Measurements from ENCODE around the gene SLC17A7.
A peak's percentile ranks its signal among the peaks of the same experiment; 100 is the strongest.
"Not testable (repeated sequence)": the region's sequence is repeated elsewhere in the genome, so short reads cannot be mapped to it uniquely, and the experiment has no call there.

The SLC17A7 gene

DNA sequence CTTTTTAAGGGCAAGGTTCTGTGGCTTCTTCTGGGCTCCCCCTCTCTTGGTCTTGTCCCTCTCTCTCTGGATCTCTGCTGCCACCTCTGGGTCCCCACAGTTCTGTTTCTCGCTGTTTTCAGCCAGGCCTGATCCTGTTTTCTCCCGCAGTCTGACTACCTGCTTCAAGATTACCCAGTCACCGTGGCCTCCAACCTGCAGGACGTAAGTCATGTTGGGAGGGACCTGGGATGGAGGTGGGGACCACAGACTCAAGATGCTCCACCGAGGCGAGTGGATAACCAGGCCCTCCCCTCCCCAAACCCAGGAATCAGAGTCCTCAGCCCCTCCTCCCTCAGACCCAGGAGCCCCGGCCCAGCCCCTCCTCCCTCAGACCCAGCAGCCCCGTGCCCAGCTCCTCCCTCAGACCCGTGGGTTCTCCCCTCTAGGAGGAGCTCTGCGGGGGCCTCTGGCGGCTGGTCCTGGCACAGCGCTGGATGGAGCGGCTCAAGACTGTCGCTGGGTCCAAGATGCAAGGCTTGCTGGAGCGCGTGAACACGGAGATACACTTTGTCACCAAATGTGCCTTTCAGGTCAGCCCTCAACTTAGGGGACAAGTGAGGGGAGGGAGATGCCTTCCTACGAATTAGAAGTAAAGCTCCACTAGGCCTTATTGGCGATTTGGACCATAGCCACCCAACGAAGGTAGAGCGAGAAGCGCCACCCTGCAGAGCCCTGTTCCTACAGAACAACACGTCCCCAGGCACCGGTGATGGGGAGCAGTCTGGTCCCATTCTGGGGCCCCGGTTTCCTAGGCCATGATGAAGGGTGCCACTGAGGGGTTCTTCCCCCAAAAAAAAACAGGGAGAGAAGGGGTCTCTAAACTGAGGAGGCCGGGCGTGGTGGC, 34.9 kb upstream of the SLC17A7 start:
- peak overlapping the region; percentile 69 for H3K56ac ChIP-seq (ENCODE audit: low read length)
- H3K4me1 ChIP-seq (ENCODE audit: control insufficient read depth, low read depth, low read length), result no peaks in the 10 kb centered on the region
- no peak overlapping the region for H3K9ac ChIP-seq (ENCODE audit: low read length)
- no peaks in the 10 kb centered on the region for H3K27me3 ChIP-seq (ENCODE audit: insufficient read depth, low read length, poor library complexity)
- H3K79me1 ChIP-seq (ENCODE audit: low read length), result no peaks in the 10 kb centered on the region
- no peak overlapping the region for H4K5ac ChIP-seq (ENCODE audit: low read length)
- WGBS (ENCODE audit: extremely low coverage, insufficient coverage, low lambda C conversion rate), result no CpG with 5 or more reads among the region's 27 CpGs
- H3K27ac ChIP-seq (ENCODE audit: low read depth, low read length), result no peak overlapping the region
- no peaks in the 10 kb centered on the region for H3K36me3 ChIP-seq (ENCODE audit: control insufficient read depth, insufficient read depth, low read length)
- H2BK15ac ChIP-seq (replicated peaks; ENCODE audit: low read depth), result no peak overlapping the region
- peak; percentile 93 for DNase-seq
- no peaks in the 10 kb centered on the region for H3K79me2 ChIP-seq (ENCODE audit: control insufficient read depth, insufficient read depth, low read length)
- no peak overlapping the region for H3K4me2 ChIP-seq (ENCODE audit: low read length)
- no peak overlapping the region for H2BK5ac ChIP-seq (ENCODE audit: low read length)
- H2AK5ac ChIP-seq (ENCODE audit: low read length), result no peak overlapping the region
- H2BK120ac ChIP-seq (ENCODE audit: low read depth, low read length), result no peak overlapping the region
- H3K18ac ChIP-seq (ENCODE audit: low read length), result no peak overlapping the region
- no peak overlapping the region for H3K4ac ChIP-seq (ENCODE audit: low read depth, low read length)
- no peak overlapping the region for H3K4me3 ChIP-seq (ENCODE audit: low read length)
- no peak overlapping the region for H3K23ac ChIP-seq (ENCODE audit: low read length)
- no peak overlapping the region for H4K8ac ChIP-seq (ENCODE audit: low read depth, low read length)

DNA sequence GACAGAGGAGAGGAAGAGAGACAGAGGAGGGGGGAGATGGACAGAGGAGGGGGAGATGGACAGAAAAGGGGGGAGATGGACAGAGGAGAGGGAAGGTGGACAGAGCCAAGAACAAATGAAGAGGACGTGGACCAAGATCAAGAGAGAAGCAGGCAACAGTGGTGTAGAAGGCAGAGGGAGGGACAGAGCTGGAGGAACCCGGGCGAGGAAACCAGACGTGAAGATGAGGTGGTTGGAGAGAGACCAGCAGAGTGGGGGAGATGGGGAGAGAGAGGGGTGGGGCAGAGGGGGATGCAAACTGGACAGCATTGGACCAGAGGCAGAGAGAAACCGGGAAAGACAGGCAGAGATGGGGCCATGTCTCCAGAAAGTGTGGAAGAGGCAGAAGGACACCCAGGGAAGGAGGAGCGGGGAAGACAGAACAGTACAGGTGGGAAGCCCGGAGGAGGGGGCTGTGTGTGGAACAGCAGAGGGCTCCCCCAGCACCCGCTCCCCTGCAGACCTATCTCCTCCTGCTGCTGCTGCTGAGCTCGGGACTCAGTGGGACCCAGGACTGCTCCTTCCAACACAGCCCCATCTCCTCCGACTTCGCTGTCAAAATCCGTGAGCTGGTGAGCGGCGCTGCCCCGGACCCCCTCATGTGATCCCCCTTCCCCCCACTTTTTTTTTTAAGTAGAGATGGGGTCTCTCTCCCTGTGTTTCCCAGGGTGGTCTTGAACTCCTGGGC, 34.0 kb upstream of the SLC17A7 start:
- Histone ChIP-seq H4K5ac (ENCODE audit: low read length) (no peak overlapping the region), H2AK5ac (ENCODE audit: low read length) (no peak overlapping the region), H3K4ac (ENCODE audit: low read depth, low read length) (no peak overlapping the region), H3K36me3 (ENCODE audit: control insufficient read depth, insufficient read depth, low read length) (peaks cover 2% of the 10 kb centered on the region), H3K79me2 (ENCODE audit: control insufficient read depth, insufficient read depth, low read length) (no peaks in the 10 kb centered on the region), H3K79me1 (ENCODE audit: low read length) (no peaks in the 10 kb centered on the region), H2BK120ac (ENCODE audit: low read depth, low read length) (no peak overlapping the region), H3K27ac (ENCODE audit: low read depth, low read length) (no peak overlapping the region), H3K56ac (ENCODE audit: low read length) (no peak overlapping the region), H3K4me2 (ENCODE audit: low read length) (no peak overlapping the region), H3K4me3 (ENCODE audit: low read length) (no peak overlapping the region), H3K18ac (ENCODE audit: low read length) (no peak overlapping the region), H3K4me1 (ENCODE audit: control insufficient read depth, low read depth, low read length) (no peaks in the 10 kb centered on the region), H3K23ac (ENCODE audit: low read length) (no peak overlapping the region), H3K27me3 (ENCODE audit: insufficient read depth, low read length, poor library complexity) (no peaks in the 10 kb centered on the region), H4K8ac (ENCODE audit: low read depth, low read length) (no peak overlapping the region), H3K9ac (ENCODE audit: low read length) (no peak overlapping the region), H2BK5ac (ENCODE audit: low read length) (no peak overlapping the region), H2BK15ac (replicated peaks; ENCODE audit: low read depth) (no peak overlapping the region)
- no peak for DNase-seq
- no CpG with 5 or more reads among the region's 15 CpGs for WGBS (ENCODE audit: extremely low coverage, insufficient coverage, low lambda C conversion rate)

DNA sequence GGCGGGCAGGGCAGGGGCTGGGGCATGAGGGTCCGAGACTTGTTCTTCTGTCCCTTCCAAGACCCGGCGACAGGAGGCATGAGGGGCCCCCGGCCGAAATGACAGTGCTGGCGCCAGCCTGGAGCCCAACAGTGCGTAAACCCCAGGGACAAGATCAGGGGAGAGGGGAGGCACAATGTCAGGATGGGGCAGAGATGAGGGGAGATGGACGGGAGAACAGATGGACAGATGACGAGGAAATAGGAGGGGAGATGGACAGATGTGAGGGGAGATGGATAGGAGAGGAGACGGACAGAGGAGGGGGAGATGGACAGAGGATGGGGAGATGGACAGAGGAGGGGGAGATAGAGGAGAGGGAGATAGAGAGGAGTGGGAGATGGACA, 33.2 kb upstream of the SLC17A7 start:
- Histone ChIP-seq H2BK120ac (ENCODE audit: low read depth, low read length) (no peak overlapping the region), H3K4me3 (ENCODE audit: low read length) (no peak overlapping the region), H4K8ac (ENCODE audit: low read depth, low read length) (no peak overlapping the region), H3K27ac (ENCODE audit: low read depth, low read length) (no peak overlapping the region), H3K9ac (ENCODE audit: low read length) (no peak overlapping the region), H3K4ac (ENCODE audit: low read depth, low read length) (no peak overlapping the region), H3K36me3 (ENCODE audit: control insufficient read depth, insufficient read depth, low read length) (peaks cover 2% of the 10 kb centered on the region), H3K79me2 (ENCODE audit: control insufficient read depth, insufficient read depth, low read length) (no peaks in the 10 kb centered on the region), H3K56ac (ENCODE audit: low read length) (no peak overlapping the region), H3K23ac (ENCODE audit: low read length) (no peak overlapping the region), H3K79me1 (ENCODE audit: low read length) (no peaks in the 10 kb centered on the region), H2AK5ac (ENCODE audit: low read length) (no peak overlapping the region), H2BK15ac (replicated peaks; ENCODE audit: low read depth) (no peak overlapping the region), H3K27me3 (ENCODE audit: insufficient read depth, low read length, poor library complexity) (no peaks in the 10 kb centered on the region), H2BK5ac (ENCODE audit: low read length) (no peak overlapping the region), H3K4me2 (ENCODE audit: low read length) (no peak overlapping the region), H3K4me1 (ENCODE audit: control insufficient read depth, low read depth, low read length) (no peaks in the 10 kb centered on the region), H3K18ac (ENCODE audit: low read length) (no peak overlapping the region), H4K5ac (ENCODE audit: low read length) (no peak overlapping the region)
- DNase-seq, result no peak
- no CpG with 5 or more reads among the region's 11 CpGs for WGBS (ENCODE audit: extremely low coverage, insufficient coverage, low lambda C conversion rate)

DNA sequence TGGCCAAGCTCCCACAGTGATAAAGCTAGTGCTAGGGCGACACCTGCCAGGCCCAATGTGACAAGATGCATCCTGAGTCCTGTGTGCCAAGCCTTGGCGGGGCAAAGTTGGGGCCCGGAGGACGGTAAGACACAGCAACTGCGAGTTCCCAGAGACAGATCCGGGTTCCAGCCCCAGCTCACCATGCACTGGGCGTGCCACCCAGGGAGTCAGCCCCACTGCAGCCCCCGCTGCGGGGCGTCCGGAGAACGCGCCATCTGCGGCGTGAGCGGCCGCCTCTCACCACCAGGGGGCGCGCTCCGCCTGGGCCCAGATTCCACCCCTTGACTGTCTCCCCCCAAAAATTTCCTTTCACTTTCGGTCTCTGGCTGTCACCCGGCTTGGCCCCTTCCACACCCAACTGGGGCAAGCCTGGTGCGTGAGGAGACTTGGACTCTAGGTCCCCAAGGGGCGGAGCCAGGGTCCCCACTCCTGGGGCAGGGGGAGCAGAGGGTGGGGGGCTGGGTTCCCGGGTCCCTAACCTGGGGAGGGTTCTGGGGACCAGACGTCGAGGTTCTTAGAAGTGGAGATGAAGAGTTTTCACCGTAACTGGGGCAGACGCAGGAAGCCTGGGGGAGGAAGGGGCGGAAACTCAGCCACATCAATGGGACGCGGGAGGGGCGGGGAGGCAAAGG, 32.7 kb upstream of the SLC17A7 start, which contains the start of gene FLT3LG:
Gene FLT3LG (plus strand): TSS at position 348 of the 674 bp plus-strand sequence. CDS start 425 bp downstream, outside the sequence.
- no peak within 1 kb of the TSS for H2BK120ac ChIP-seq (ENCODE audit: low read depth, low read length)
- no peak within 1 kb of the TSS for H4K8ac ChIP-seq (ENCODE audit: low read depth, low read length)
- no peaks in the 10 kb centered on the region for H3K27me3 ChIP-seq (ENCODE audit: insufficient read depth, low read length, poor library complexity)
- no peak within 1 kb of the TSS for H2BK15ac ChIP-seq (replicated peaks; ENCODE audit: low read depth)
- WGBS (ENCODE audit: extremely low coverage, insufficient coverage, low lambda C conversion rate), result no CpG with 5 or more reads among the region's 33 CpGs
- no peak within 1 kb of the TSS for H3K4ac ChIP-seq (ENCODE audit: low read depth, low read length)
- peaks cover 2% of the 10 kb centered on the region for H3K36me3 ChIP-seq (ENCODE audit: control insufficient read depth, insufficient read depth, low read length)
- no peaks in the 10 kb centered on the region for H3K79me1 ChIP-seq (ENCODE audit: low read length)
- no peak within 1 kb of the TSS for H4K5ac ChIP-seq (ENCODE audit: low read length)
- no peak within 1 kb of the TSS for H3K4me3 ChIP-seq (ENCODE audit: low read length)
- peak within 1 kb of the TSS; percentile 73 for H3K56ac ChIP-seq (ENCODE audit: low read length)
- no peak for DNase-seq
- H3K27ac ChIP-seq (ENCODE audit: low read depth, low read length), result no peak within 1 kb of the TSS
- H3K4me1 ChIP-seq (ENCODE audit: control insufficient read depth, low read depth, low read length), result no peaks in the 10 kb centered on the region
- no peak within 1 kb of the TSS for H2AK5ac ChIP-seq (ENCODE audit: low read length)
- H3K4me2 ChIP-seq (ENCODE audit: low read length), result peak within 1 kb of the TSS; percentile 40
- no peak within 1 kb of the TSS for H3K23ac ChIP-seq (ENCODE audit: low read length)
- no peaks in the 10 kb centered on the region for H3K79me2 ChIP-seq (ENCODE audit: control insufficient read depth, insufficient read depth, low read length)
- no peak within 1 kb of the TSS for H3K9ac ChIP-seq (ENCODE audit: low read length)
- H3K18ac ChIP-seq (ENCODE audit: low read length), result peak within 1 kb of the TSS; percentile 32
- H2BK5ac ChIP-seq (ENCODE audit: low read length), result no peak within 1 kb of the TSS

DNA sequence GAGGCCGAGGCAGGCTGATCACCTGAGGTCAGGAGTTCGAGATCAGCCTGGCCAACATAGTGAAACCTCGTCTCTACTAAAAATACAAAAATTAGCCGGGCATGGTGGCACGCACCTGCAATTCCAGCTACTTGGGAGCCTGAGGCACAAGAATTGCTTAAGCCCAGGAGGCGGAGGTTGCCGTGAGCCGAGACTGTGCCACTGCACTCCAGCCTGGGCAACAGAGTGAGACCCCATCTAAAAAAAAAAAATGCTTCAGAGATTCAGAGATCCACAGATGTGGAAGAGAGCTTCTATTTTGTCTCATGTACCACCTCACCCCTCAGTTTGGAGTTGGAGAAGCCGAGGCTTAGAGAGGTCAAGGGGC, 32.2 kb upstream of the SLC17A7 start:
- H2BK5ac ChIP-seq (ENCODE audit: low read length); H2AK5ac ChIP-seq (ENCODE audit: low read length); H3K79me2 ChIP-seq (ENCODE audit: control insufficient read depth, insufficient read depth, low read length); H3K4me1 ChIP-seq (ENCODE audit: control insufficient read depth, low read depth, low read length); H3K9ac ChIP-seq (ENCODE audit: low read length); DNase-seq; H3K27me3 ChIP-seq (ENCODE audit: insufficient read depth, low read length, poor library complexity); H3K36me3 ChIP-seq (ENCODE audit: control insufficient read depth, insufficient read depth, low read length); H3K4me3 ChIP-seq (ENCODE audit: low read length); H4K8ac ChIP-seq (ENCODE audit: low read depth, low read length); H3K79me1 ChIP-seq (ENCODE audit: low read length); H3K23ac ChIP-seq (ENCODE audit: low read length); H3K27ac ChIP-seq (ENCODE audit: low read depth, low read length); H3K4me2 ChIP-seq (ENCODE audit: low read length); H3K4ac ChIP-seq (ENCODE audit: low read depth, low read length); H3K56ac ChIP-seq (ENCODE audit: low read length); H4K5ac ChIP-seq (ENCODE audit: low read length); H3K18ac ChIP-seq (ENCODE audit: low read length); H2BK15ac ChIP-seq (replicated peaks; ENCODE audit: low read depth); H2BK120ac ChIP-seq (ENCODE audit: low read depth, low read length): not testable (repeated sequence)
- no CpG with 5 or more reads among the region's 9 CpGs for WGBS (ENCODE audit: extremely low coverage, insufficient coverage, low lambda C conversion rate)
